PC-9 (cell line): ENCODE results near the gene TMA7. TPM values are rescaled to one million over a fixed set of nuclear protein-coding genes. Genes with fewer than 3 reads are reported as not detected.

Experiments
- BruUV-seq: library from RNA; stranded (reverse); fragments of 400-500 nt; replicated peaks from 2 replicates; lab custom pipeline; 2021; lab: Mats Ljungman, UMichigan
- CTCF ChIA-PET: fragments of 300-600 bp; sonication (Branson Sonifier 250); formaldehyde crosslinking; loops from one replicate; lab custom pipeline; 2022; ENCODE audit warnings: antibody characterized with exemption; lab: Charles Lee
- POLR2A ChIA-PET: fragments of 300-600 bp; sonication (Branson Sonifier 250); formaldehyde crosslinking; loops from one replicate; lab custom pipeline; 2022; ENCODE audit warnings: antibody characterized with exemption; ENCODE audit not compliant: unreplicated experiment; lab: Charles Lee
- DNase-seq, 2 experiments: peaks; one replicate each; pipeline versions ENCODE4 v3.0.0 to v3.0.0-alpha.2; 2015 to 2022; ENCODE audit warnings: mixed read lengths in 1 of 2
- H2AFZ ChIP-seq: fragments of 200-600 bp; sonication (generic); 2 replicates; pipeline ENCODE4 v1.8.1; 2017; ENCODE audit warnings: antibody characterized with exemption
- H3F3A ChIP-seq: fragments of 200-600 bp; sonication (generic); 2 replicates; pipeline ENCODE4 v1.8.1; 2017; ENCODE audit warnings: antibody characterized with exemption, mild to moderate bottlenecking, low read depth; ENCODE audit not compliant: insufficient read depth
- H3K27ac ChIP-seq: fragments of 200-600 bp; sonication (generic); 2 replicates; pipeline ENCODE4 v1.6.1; 2016; ENCODE audit warnings: mixed run types
- H3K27me3 ChIP-seq: fragments of 200-600 bp; sonication (generic); 2 replicates; pipeline ENCODE4 v1.6.1; 2016; ENCODE audit warnings: low read depth, mixed run types; ENCODE audit not compliant: insufficient read depth
- H3K36me3 ChIP-seq: fragments of 200-600 bp; sonication (generic); 2 replicates; pipeline ENCODE4 v1.6.1; 2016; ENCODE audit warnings: low read depth, mixed run types
- H3K4me1 ChIP-seq: fragments of 200-600 bp; sonication (generic); replicated peaks from 2 replicates; pipeline ENCODE4 v1.6.1; 2016; ENCODE audit warnings: mixed run types; ENCODE audit not compliant: insufficient read depth
- H3K4me2 ChIP-seq: fragments of 200-600 bp; sonication (generic); 2 replicates; pipeline ENCODE4 v1.6.1; 2017; ENCODE audit warnings: mixed run types
- H3K4me3 ChIP-seq: fragments of 200-600 bp; sonication (generic); 2 replicates; pipeline ENCODE4 v1.6.1; 2016; ENCODE audit warnings: mixed run types
- H3K79me2 ChIP-seq: fragments of 200-600 bp; sonication (generic); 2 replicates; pipeline ENCODE4 v1.6.1; 2017; ENCODE audit warnings: low read depth, mixed run types
- H3K9me2 ChIP-seq: fragments of 200-600 bp; sonication (generic); 2 replicates; pipeline ENCODE4 v1.8.1; 2017; ENCODE audit warnings: mild to moderate bottlenecking; ENCODE audit not compliant: insufficient read depth
- H3K9me3 ChIP-seq: fragments of 200-600 bp; sonication (generic); 2 replicates; pipeline ENCODE4 v1.8.1; 2016; ENCODE audit warnings: low read depth; ENCODE audit not compliant: insufficient read depth
- H4K20me1 ChIP-seq: fragments of 200-600 bp; sonication (generic); 2 replicates; pipeline ENCODE4 v1.8.1; 2017; ENCODE audit not compliant: insufficient read depth
- CTCF ChIP-seq: fragments of 200-600 bp; sonication (generic); conservative IDR thresholded peaks from 2 replicates; pipeline ENCODE4 v1.6.1; 2017; ENCODE audit warnings: mixed run types, antibody characterized with exemption, mild to moderate bottlenecking, moderate library complexity
- EZH2 ChIP-seq: fragments of 200-600 bp; sonication (generic); IDR thresholded peaks from 2 replicates; pipeline ENCODE4 v1.8.0; 2017; ENCODE audit warnings: antibody characterized with exemption, low read depth
- intact Hi-C: fragments of 100-400 bp; cut with micrococcal nuclease; formaldehyde crosslinking; loops from one replicate; pipeline ENCODE4 v1.10.0; 2022; ENCODE audit not compliant: unreplicated experiment
- total RNA-seq: library from RNA; stranded (reverse); gene quantifications from 2 replicates; pipeline ENCODE4 v1.2.3, GENCODE V29; 2021

Gene TMA7
- total RNA-seq, 1 experiment from 2014 or later: 314 TPM

GRCh38 chr3:48420561-48420960, 19.5 kb upstream of the TMA7 start:
- intact Hi-C loops: no loop called here
- Histone ChIP-seq H3K9me2 (no peaks in the 10 kb centered on the region), H3K4me1 (no peaks in the 10 kb centered on the region), H3K27me3 (no peaks in the 10 kb centered on the region), H4K20me1 (no peaks in the 10 kb centered on the region), H3K4me2 (no peak overlapping the region), H3K9me3 (no peaks in the 10 kb centered on the region), H3K4me3 (no peak overlapping the region), H3F3A (no peaks in the 10 kb centered on the region), H3K27ac (no peak overlapping the region), H2AFZ (no peak overlapping the region), H3K36me3 (no peaks in the 10 kb centered on the region), H3K79me2 (no peaks in the 10 kb centered on the region)
- no peak for DNase-seq
- POLR2A ChIA-PET: no interaction called here
- CTCF ChIA-PET: no interaction called here
- no TSS peak for BruUV-seq
- TF ChIP-seq CTCF (no peak), EZH2 (no peak)

GRCh38 chr3:48422272-48422671, 17.8 kb upstream of the TMA7 start:
- CTCF ChIA-PET: interaction anchor here (1.2 kb wide), 1 partner anchor 17 kb away, joined by 4 read pairs; the partner anchor contains the start of gene CCDC51
- H3K27me3 ChIP-seq: no peaks in the 10 kb centered on the region
- H3K4me2 ChIP-seq: no peak overlapping the region

GRCh38 chr3:48422681-48423080, 17.4 kb upstream of the TMA7 start:
- ChIA-PET CTCF (interaction anchor here (1.2 kb wide), 1 partner anchor 17 kb away, joined by 4 read pairs; the partner anchor contains the start of gene CCDC51), POLR2A (interaction anchor here (0.7 kb wide), 1 partner anchor 235 kb away, joined by 3 read pairs; no protein-coding TSS in a partner anchor)
- H3F3A ChIP-seq: no peaks in the 10 kb centered on the region
- H2AFZ ChIP-seq: no peak overlapping the region
- H3K27me3 ChIP-seq: no peaks in the 10 kb centered on the region
- TF ChIP-seq CTCF (no peak), EZH2 (no peak)
- no peaks in the 10 kb centered on the region for H3K9me3 ChIP-seq
- intact Hi-C loops: no loop called here
- BruUV-seq: no TSS peak
- H3K4me3 ChIP-seq: no peak overlapping the region
- H3K9me2 ChIP-seq: no peaks in the 10 kb centered on the region
- H3K4me1 ChIP-seq: no peaks in the 10 kb centered on the region
- no peaks in the 10 kb centered on the region for H4K20me1 ChIP-seq
- no peak for DNase-seq
- H3K27ac ChIP-seq: no peak overlapping the region
- H3K36me3 ChIP-seq: no peaks in the 10 kb centered on the region
- peaks cover 17% of the 10 kb centered on the region for H3K79me2 ChIP-seq
- no peak overlapping the region for H3K4me2 ChIP-seq

More at GRCh38 chr3:48422272-48422671, 17.8 kb upstream of the TMA7 start:
- DNase-seq: no peak
- no peak for TF ChIP-seq CTCF
- TF ChIP-seq EZH2: no peak
- no TSS peak for BruUV-seq
- Histone ChIP-seq H4K20me1 (no peaks in the 10 kb centered on the region), H3K9me2 (no peaks in the 10 kb centered on the region), H3F3A (no peaks in the 10 kb centered on the region), H3K36me3 (no peaks in the 10 kb centered on the region), H3K27ac (no peak overlapping the region), H3K9me3 (no peaks in the 10 kb centered on the region), H2AFZ (no peak overlapping the region), H3K4me3 (no peak overlapping the region), H3K4me1 (no peaks in the 10 kb centered on the region), H3K79me2 (peaks cover 13% of the 10 kb centered on the region)
- intact Hi-C loops: no loop called here
- POLR2A ChIA-PET: no interaction called here
